ENCODE data around the gene CDH13.

CDH13 gene

DNA sequence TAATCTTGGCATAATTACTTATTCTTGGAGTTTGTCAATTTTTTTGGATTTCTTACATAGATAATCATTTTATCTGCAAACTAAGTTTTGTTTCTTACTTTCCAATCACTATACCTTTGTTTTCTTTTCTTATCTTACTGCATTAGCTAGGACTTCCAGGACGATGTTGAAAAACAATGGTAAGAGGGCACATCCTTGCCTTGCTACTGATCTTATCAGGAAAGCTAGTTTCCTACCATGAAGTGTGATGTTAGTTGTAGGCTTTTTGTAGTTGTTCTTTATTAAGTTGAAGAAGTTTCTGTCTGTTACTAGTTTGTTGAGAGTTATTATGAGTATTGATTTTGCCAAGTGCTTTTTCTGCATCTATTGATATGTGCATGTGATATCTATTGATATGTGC is 31.0 kb downstream of the CDH13 start:
- H3K4me1 ChIP-seq = peaks cover 0 to 32% (median 22%) of the 10 kb centered on the region in 4 donors
- no peak for DNase-seq
- TF ChIP-seq, protein P1, sequence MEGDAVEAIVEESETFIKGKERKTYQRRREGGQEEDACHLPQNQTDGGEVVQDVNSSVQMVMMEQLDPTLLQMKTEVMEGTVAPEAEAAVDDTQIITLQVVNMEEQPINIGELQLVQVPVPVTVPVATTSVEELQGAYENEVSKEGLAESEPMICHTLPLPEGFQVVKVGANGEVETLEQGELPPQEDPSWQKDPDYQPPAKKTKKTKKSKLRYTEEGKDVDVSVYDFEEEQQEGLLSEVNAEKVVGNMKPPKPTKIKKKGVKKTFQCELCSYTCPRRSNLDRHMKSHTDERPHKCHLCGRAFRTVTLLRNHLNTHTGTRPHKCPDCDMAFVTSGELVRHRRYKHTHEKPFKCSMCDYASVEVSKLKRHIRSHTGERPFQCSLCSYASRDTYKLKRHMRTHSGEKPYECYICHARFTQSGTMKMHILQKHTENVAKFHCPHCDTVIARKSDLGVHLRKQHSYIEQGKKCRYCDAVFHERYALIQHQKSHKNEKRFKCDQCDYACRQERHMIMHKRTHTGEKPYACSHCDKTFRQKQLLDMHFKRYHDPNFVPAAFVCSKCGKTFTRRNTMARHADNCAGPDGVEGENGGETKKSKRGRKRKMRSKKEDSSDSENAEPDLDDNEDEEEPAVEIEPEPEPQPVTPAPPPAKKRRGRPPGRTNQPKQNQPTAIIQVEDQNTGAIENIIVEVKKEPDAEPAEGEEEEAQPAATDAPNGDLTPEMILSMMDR (IDR thresholded peaks at IDR 0.05) = no peak
- H3K27me3 ChIP-seq = no peaks in the 10 kb centered on the region
- H3K27ac ChIP-seq = no peak overlapping the region
- no peaks in the 10 kb centered on the region for H3K9me3 ChIP-seq
- no peaks in the 10 kb centered on the region for H3K36me3 ChIP-seq
- no peak overlapping the region for H3K4me3 ChIP-seq
- intact Hi-C loops (cut with DNase I; ENCODE audit: low total_unique reads) = no loop called here

GRCh38 chr16:82658796-82659195 is 32.0 kb downstream of the CDH13 start:
- H3K27me3 ChIP-seq = no peaks in the 10 kb centered on the region
- no peak overlapping the region for H3K27ac ChIP-seq
- no peak overlapping the region for H3K4me3 ChIP-seq
- peaks cover 0 to 22% (median 15%) of the 10 kb centered on the region in 4 donors for H3K4me1 ChIP-seq
- no peaks in the 10 kb centered on the region for H3K36me3 ChIP-seq
- H3K9me3 ChIP-seq = no peaks in the 10 kb centered on the region
- no peak for DNase-seq
- TF ChIP-seq, protein P1 (IDR thresholded peaks at IDR 0.05) = no peak
- intact Hi-C loops (cut with DNase I; ENCODE audit: low total_unique reads) = no loop called here

DNA sequence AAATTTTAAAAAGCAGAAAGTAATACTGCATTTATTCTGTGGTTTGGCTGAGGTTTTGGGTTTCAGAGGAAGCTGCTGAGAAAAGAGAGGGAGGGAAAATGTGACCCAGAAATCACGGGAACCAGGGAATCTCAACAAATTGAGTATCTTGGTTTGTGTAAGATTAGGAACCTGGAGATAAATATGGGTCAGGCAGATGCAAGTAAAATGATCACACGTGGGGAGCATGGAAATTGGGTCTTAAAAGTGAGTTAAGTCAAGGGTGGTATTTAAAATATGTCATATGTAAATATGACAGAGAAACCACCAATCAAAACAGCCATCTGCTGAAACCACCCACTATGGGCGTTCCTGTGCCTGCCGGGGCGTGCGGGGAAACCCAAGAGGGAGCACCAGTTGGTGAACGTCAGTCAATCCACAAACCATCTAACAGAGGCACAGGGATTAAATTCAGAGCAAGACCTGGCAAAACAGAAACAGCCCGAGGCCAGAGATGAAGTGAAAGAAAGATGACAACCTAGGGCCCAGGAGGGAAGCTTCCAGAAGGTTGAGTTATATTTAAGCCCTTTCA is 33.4 kb downstream of the CDH13 start:
- intact Hi-C loops (cut with DNase I; ENCODE audit: low total_unique reads) = no loop called here
- Histone ChIP-seq H3K27me3 (no peaks in the 10 kb centered on the region), H3K4me3 (no peak overlapping the region), H3K9me3 (no peaks in the 10 kb centered on the region), H3K36me3 (no peaks in the 10 kb centered on the region), H3K4me1 (peaks cover 0 to 12% (median 6%) of the 10 kb centered on the region in 4 donors), H3K27ac (no peak overlapping the region)
- TF ChIP-seq, protein P1 (IDR thresholded peaks at IDR 0.05) = no peak
- no peak for DNase-seq

GRCh38 chr16:82660966-82661365 is 34.2 kb downstream of the CDH13 start:
- Histone ChIP-seq H3K27ac (no peak overlapping the region), H3K9me3 (no peaks in the 10 kb centered on the region), H3K4me3 (no peak overlapping the region), H3K27me3 (no peaks in the 10 kb centered on the region), H3K36me3 (no peaks in the 10 kb centered on the region), H3K4me1 (peaks cover 0 to 6% (median 0%) of the 10 kb centered on the region in 4 donors)
- DNase-seq = no peak
- intact Hi-C loops (cut with DNase I; ENCODE audit: low total_unique reads) = no loop called here
- TF ChIP-seq, protein P1 (IDR thresholded peaks at IDR 0.05) = no peak

DNA sequence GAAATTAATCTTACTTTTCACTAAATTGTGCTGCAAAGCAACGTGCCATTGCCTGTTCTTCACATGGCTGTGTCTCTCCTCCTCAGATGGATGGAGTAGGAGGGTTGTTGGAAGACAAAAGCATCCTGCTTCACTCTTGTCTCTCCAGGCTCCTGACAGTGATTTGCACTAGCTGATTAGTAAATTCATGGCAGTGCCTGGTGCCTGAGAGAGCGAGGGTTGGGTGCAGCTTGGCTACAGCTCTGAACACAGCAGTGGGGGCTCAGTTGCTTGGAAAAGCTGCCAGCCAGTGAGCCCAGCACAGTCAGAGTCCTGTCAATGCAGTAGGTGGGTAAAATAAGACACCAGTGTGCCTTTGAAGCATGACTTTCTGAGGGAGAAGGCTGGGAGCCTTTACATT is 37.4 kb downstream of the CDH13 start:
- Histone ChIP-seq H3K4me1 (peaks cover 0 to 6% (median 0%) of the 10 kb centered on the region in 4 donors), H3K27me3 (no peaks in the 10 kb centered on the region), H3K9me3 (no peaks in the 10 kb centered on the region), H3K36me3 (no peaks in the 10 kb centered on the region), H3K27ac (no peak overlapping the region), H3K4me3 (no peak overlapping the region)
- intact Hi-C loops (cut with DNase I; ENCODE audit: low total_unique reads) = no loop called here
- DNase-seq = no peak
- TF ChIP-seq, protein P1 (IDR thresholded peaks at IDR 0.05) = no peak

- Histone ChIP-seq H3K4me3 (no peak overlapping the region), H3K27ac (no peak overlapping the region), H3K9me3 (no peaks in the 10 kb centered on the region), H3K4me1 (no peaks in the 10 kb centered on the region), H3K27me3 (no peaks in the 10 kb centered on the region), H3K36me3 (no peaks in the 10 kb centered on the region)
- no peak for DNase-seq
- intact Hi-C loops (cut with DNase I; ENCODE audit: low total_unique reads) = no loop called here
- TF ChIP-seq, protein P1 (IDR thresholded peaks at IDR 0.05) = no peak
Observed at GRCh38 chr16:82665025-82665424, 38.3 kb downstream of the CDH13 start.

Measured in tibial artery (tissue), 4 donors.